Colonic mucosa (tissue), 4 donors: ENCODE data around the gene C17orf67. TPM values are rescaled to one million over a fixed set of nuclear protein-coding genes. Genes with fewer than 3 reads are reported as not detected.

Experiments
- DNase-seq: peaks from one replicate; pipeline ENCODE4 v3.0.0-alpha.2; 2020
- H3K27ac ChIP-seq: fragments of 200-600 bp; one replicate; pipeline ENCODE4 v1.8.0; 2021
- H3K27me3 ChIP-seq: fragments of 200-600 bp; one replicate; pipeline ENCODE4 v1.8.0; 2021
- H3K36me3 ChIP-seq: fragments of 200-600 bp; one replicate; pipeline ENCODE4 v1.8.0; 2021
- H3K4me1 ChIP-seq: fragments of 200-600 bp; one replicate; pipeline ENCODE4 v1.8.0; 2021; ENCODE audit warnings: mild to moderate bottlenecking
- H3K4me3 ChIP-seq: fragments of 200-600 bp; one replicate; pipeline ENCODE4 v1.8.0; 2021
- H3K9ac ChIP-seq, 2 donors: one replicate each; pipeline ENCODE4 v1.7.0; 2013; ENCODE audit warnings: control low read depth in 2 of 2, low read depth in 2 of 2, low read length in 2 of 2
- H3K9me3 ChIP-seq: fragments of 200-600 bp; one replicate; pipeline ENCODE4 v1.8.0; 2021
- intact Hi-C: fragments of 100-400 bp; cut with DNase I; formaldehyde crosslinking; loops from one replicate; pipeline ENCODE4 v1.14.1; 2022
- total RNA-seq, 2 donors: library from RNA; stranded (reverse); fragmentation: NEBNext Ultra II Directional in 1 of 2; extraction: Animal tissue kit (Norgen Biotek cat#: 25700) in 1 of 2; gene quantifications; one replicate each; pipeline ENCODE4 v1.2.1, GENCODE V29; 2021
- TF ChIP-seq, protein P1 (sequence below): fragments of 200-600 bp; IDR thresholded peaks from one replicate; pipeline ENCODE4 v1.8.0; 2022; ENCODE audit warnings: antibody characterized with exemption, mild to moderate bottlenecking
- donor health status: healthy.
- donor health status: DM: no; HTN: no; CAD: no.
- donor health status: DM: no; HTN: no; CAD: no.

Gene C17orf67
- total RNA-seq, 2 donors from 2014 or later: 1.4 to 1.7 TPM

DNA sequence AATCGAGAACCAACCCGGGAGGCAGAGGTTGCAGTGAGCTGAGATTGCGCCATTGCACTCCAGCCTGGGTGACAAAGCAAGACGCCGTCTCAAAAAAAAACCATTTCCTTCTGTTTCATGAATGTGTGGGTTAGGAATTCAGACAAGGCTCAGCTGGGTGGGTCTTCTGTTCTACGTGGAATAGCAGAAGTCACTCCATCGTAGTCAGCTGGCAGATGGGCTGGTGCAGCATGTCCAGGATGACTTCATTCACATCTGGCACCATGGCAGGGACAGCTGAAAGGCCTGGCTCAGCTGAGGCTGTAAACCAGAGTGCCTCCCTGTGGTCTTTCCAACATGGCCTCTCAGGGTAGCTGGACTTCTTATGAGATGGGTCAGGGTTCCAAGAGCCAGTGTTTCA lies 89.0 kb downstream of the C17orf67 start:
- no peaks in the 10 kb centered on the region for H3K27me3 ChIP-seq
- intact Hi-C loops: no loop called here
- no peak overlapping the region for H3K27ac ChIP-seq
- TF ChIP-seq, protein P1, sequence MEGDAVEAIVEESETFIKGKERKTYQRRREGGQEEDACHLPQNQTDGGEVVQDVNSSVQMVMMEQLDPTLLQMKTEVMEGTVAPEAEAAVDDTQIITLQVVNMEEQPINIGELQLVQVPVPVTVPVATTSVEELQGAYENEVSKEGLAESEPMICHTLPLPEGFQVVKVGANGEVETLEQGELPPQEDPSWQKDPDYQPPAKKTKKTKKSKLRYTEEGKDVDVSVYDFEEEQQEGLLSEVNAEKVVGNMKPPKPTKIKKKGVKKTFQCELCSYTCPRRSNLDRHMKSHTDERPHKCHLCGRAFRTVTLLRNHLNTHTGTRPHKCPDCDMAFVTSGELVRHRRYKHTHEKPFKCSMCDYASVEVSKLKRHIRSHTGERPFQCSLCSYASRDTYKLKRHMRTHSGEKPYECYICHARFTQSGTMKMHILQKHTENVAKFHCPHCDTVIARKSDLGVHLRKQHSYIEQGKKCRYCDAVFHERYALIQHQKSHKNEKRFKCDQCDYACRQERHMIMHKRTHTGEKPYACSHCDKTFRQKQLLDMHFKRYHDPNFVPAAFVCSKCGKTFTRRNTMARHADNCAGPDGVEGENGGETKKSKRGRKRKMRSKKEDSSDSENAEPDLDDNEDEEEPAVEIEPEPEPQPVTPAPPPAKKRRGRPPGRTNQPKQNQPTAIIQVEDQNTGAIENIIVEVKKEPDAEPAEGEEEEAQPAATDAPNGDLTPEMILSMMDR: no peak
- no peak overlapping the region for H3K4me3 ChIP-seq
- no peaks in the 10 kb centered on the region for H3K4me1 ChIP-seq
- no peaks in the 10 kb centered on the region for H3K9me3 ChIP-seq
- DNase-seq: no peak
- H3K9ac ChIP-seq: no peak overlapping the region
- no peaks in the 10 kb centered on the region for H3K36me3 ChIP-seq

DNA sequence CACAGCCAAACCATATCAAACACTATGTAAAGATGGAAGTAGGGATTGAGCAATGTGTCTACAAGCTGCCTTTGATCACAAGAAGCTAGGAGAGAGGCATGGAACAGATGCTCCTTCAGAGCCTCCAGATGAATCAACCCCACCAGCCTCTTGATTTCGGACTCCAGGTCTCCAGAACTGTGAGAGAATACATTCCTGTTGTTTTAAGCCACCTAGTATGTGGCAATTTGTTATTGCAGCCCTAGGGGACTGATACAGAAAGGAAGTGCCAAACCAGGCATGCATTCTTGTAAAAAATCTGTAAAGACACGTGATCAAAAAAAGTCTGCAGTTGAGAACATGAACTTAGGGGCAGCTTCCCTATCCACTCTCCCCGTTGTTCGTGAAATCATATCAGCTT lies 91.1 kb downstream of the C17orf67 start:
- no peak for DNase-seq
- TF ChIP-seq, protein P1: no peak
- Histone ChIP-seq H3K36me3 (no peaks in the 10 kb centered on the region), H3K9me3 (no peaks in the 10 kb centered on the region), H3K9ac (no peak overlapping the region), H3K4me3 (no peak overlapping the region), H3K27ac (no peak overlapping the region), H3K27me3 (no peaks in the 10 kb centered on the region), H3K4me1 (no peaks in the 10 kb centered on the region)
- intact Hi-C loops: no loop called here

Other genes starting within 250 kb of the C17orf67 start
- gene NOG, start 240.2 kb downstream of the C17orf67 start, total RNA-seq: under 1 TPM; 0.16 to 0.27 TPM
- 10 to 100 TPM in 1 of 2 donors, 1 to 10 TPM in 1; 7.8 to 10.5 TPM for gene DGKE, start 231 bp upstream of the C17orf67 start, total RNA-seq
- gene TRIM25, start 80.1 kb upstream of the C17orf67 start, total RNA-seq: 10 to 100 TPM; 69.9 to 98.1 TPM
- 10 to 100 TPM; 14.1 to 14.8 TPM for gene COIL, start 127.1 kb upstream of the C17orf67 start, total RNA-seq
- 10 to 100 TPM; 13.7 to 22.9 TPM for gene SCPEP1, start 144.2 kb upstream of the C17orf67 start, total RNA-seq